Left lobe of liver (tissue), 2 donors: Measurements from ENCODE around the gene ELL. TPM values are rescaled to one million over a fixed set of nuclear protein-coding genes. Genes with fewer than 3 reads are reported as not detected.

Experiments
- ATAC-seq: fragments of 200-7000 bp; cut with Tn5 transposase; one replicate; pipeline ENCODE4 v1.9.1; 2020; ENCODE audit warnings: mild to moderate bottlenecking, moderate library complexity
- DNase-seq: peaks from one replicate; pipeline ENCODE4 v3.0.0-alpha.2; 2020; ENCODE audit warnings: low spot score
- total RNA-seq: library from RNA; stranded (reverse); gene quantifications from one replicate; pipeline ENCODE4 v1.2.1, GENCODE V29; 2021
- donor health status: DM: no; HTN: no; CAD: no; lungs with moderate emphysema.
- donor health status: DM: no; HTN: yes; CAD: no.

Gene ELL
- total RNA-seq, 1 donor from 2014 or later = 11.2 TPM

GRCh38 chr19:18491995-18492953 lies 29.6 kb downstream of the ELL start:
- ATAC-seq (no peak), DNase-seq (no peak)

DNA sequence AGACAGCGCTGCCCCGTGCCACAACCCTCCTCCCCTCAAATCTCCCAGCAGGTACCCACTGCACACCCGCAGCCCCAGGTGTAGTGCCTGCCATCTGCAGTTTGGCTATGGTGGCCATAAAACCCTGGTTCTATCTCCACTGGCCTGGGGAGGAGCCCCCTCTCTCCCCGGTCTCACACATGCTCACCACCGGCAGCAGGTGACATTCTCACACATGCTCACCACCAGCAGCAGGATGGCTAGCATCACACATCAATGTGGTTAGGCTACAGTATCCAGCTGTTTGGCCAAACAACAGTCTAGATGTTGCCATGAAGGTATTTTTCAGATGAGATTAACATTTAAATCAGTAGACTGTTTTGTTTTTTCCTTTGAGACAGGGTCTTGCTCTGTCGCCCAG lies 31.1 kb downstream of the ELL start:
- no peak for ATAC-seq
- DNase-seq = no peak

DNA sequence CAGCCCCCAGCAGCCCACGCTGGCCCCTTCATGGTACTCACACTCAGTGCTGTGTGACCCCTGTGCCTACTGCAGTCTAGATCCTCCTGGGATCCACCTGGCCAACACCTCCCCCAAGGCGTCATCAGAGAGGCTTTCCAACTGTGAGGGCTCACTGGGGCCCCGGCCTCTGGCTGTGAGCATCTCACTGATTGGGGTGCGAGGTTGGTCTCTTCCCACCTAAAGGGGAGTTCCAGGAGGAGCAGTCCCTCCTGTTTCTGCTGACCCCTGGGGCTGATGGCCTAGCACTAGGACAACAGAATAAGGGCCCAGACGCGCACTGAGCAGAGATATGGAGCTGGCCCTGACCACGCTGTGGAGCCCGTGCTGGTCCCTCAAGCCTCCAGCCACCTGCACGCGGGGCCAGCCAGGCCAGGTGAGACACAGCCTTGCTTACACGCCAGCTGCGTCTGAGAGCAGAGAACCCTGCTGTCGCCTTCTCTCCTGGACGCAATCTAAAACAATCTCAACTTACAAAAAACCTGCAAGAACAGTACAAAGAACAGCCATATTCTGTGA lies 32.2 kb downstream of the ELL start:
- DNase-seq (no peak), ATAC-seq (peak; percentile 8)

- ATAC-seq (peak; percentile 78), DNase-seq (peak; percentile 88)
Measured at GRCh38 chr19:18488838-18489626, 32.8 kb downstream of the ELL start.

GRCh38 chr19:18488403-18488723 lies 33.5 kb downstream of the ELL start:
- ATAC-seq (peak; percentile 50), DNase-seq (no peak)

- no peak for DNase-seq
Measured at GRCh38 chr19:18487576-18488402, 34.1 kb downstream of the ELL start.

GRCh38 chr19:18486746-18487145 lies 35.1 kb downstream of the ELL start:
- ATAC-seq = no peak
- no peak for DNase-seq

More at GRCh38 chr19:18487576-18488402, 34.1 kb downstream of the ELL start:
- ATAC-seq = no peak

- no peak for ATAC-seq
- DNase-seq = no peak
Measured at GRCh38 chr19:18484992-18485391, 36.9 kb downstream of the ELL start.

DNA sequence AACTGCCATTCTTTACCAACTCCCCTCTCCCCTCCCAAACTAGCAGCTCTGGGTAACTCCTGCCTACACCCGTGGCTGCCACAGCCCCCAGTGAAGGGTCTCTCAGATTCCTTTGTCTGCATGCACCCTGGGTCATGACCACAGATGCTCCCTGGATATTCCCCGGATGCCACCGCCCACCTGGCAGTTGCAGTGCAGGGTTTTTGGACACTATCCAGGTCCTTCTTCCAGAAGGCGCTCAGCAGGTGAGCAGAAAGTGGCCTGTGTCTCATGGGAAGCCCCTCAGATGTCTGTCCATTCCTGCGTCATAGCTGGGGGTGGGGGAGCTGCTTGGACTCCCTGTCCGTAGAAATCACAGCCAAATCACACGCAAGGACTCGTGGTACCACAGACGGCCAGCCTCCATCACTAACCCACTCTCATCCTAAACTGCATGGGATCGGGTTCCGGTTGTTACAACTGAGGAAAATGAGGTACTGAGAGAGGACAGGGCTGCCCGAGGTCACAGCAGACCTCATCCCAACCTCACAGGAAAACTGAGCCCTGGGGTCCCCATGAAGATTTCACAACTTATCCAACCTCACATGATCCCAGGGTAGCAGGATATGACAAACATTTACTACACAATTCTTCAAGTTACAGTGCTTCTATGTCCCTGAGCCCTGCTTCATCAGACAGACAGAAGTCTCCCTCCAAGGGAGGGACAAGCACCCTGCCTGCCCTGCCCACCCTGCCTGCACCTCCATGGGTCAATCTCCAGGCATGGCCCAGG lies 38.6 kb downstream of the ELL start:
- ATAC-seq = no peak
- peak; percentile 45 for DNase-seq

DNA sequence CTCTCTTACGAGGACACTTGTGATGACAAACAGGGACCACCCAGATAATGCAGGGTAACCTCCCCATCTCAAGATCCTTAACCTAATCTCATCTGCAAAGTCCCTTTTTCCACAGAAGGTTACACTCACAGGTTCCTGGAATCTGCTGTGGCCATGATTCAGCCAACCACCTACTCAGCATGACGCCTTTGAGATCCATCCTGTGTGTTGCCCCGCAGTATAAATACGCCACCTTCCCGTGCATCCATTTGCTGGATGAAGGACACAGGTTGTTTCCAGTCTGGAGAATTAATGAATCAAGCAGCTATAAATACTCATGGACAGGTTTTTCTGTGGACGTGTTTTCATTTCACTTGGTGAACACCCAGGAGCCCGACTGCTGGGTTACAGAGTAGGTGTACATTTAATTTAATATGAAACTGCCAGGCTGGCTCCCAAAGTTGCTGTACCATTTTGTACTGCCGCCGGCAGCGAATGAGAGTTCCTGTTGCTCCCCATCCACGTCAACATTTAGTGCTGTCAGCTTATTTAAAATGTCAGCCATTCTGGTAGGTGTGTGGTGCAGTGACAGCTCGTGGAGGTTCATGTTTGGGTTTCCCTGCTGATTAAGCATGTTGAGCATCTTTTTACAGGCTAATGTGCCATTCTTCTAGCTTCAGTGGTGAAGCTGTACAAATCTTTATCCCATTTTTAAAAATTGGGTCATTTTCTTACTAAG lies 40.2 kb downstream of the ELL start:
- ATAC-seq = no peak
- DNase-seq = no peak

DNA sequence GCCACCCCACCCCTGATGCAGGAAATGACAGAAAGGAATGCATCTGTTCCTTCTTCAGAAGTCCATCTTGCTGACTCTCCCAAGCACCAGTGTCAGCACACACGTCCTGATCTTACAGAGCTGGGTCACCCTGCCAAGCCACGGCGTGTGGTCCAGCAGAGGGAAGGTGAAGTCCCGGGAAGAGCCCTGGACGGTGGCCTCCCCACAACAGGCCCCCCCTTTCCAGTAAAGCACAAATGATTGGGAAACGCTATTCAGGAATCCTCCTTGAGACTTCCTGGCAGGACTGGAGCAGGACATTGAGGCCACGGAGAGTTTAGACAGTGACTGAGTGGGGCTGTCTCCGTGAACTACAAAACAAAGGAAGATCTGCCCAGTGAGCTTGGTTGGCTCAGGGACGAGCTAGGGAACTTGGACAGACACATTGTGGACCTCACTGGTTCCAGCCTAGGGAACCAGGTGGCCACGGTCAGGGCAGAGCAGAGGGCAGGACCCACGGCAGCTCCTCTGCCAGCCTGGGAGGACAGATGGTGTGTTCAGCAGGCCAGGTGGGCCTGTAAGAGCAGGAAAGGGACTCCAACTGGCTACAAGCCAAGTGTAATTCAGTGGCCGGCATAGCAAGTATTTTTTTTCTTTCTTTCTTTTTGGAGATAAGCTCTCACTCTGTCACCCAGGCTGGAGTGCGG lies 41.7 kb downstream of the ELL start:
- no peak for DNase-seq

DNA sequence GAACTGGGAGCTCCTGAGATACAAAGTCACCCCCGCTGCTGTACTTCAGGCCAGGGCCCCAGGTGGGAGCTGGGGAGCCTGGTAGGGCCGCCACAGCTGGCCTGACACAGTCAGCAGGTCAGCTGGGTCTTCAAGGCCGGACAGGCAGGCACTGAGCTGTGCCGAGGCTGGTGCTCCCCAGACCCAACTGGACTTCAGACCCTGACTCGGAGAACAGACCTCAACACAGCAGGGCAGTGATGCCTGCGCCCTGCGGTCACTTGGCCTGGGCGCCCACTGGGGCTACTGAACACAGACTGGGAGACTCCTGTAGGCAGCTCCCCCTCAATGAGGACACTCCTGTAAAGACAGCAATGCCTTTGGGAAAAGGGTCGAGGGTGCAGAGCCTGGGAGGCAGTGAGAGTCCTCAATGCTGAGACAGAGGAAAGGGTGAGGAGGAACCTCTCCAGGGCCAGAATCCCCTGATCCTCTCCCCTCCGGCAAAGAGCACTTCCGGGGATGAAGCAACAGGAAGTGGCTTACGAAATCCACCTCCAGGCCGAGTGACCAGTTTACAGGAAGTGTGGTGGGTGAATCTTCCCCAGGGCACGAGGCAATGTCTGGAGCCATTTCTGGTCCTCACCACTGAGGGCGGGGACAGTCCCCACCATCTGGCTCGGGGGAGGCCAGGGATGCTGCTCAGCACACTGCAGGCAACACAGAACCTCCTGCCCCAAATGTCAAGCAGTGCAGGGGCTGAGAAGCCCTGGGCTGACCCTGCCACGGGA lies 43.1 kb downstream of the ELL start:
- DNase-seq = peak; percentile 78
- ATAC-seq = peak; percentile 53

More for the DNA sequence above, 41.7 kb downstream of the ELL start:
- ATAC-seq = peak; percentile 30

GRCh38 chr19:18477974-18478373 lies 43.9 kb downstream of the ELL start:
- ATAC-seq (no peak), DNase-seq (no peak)

DNA sequence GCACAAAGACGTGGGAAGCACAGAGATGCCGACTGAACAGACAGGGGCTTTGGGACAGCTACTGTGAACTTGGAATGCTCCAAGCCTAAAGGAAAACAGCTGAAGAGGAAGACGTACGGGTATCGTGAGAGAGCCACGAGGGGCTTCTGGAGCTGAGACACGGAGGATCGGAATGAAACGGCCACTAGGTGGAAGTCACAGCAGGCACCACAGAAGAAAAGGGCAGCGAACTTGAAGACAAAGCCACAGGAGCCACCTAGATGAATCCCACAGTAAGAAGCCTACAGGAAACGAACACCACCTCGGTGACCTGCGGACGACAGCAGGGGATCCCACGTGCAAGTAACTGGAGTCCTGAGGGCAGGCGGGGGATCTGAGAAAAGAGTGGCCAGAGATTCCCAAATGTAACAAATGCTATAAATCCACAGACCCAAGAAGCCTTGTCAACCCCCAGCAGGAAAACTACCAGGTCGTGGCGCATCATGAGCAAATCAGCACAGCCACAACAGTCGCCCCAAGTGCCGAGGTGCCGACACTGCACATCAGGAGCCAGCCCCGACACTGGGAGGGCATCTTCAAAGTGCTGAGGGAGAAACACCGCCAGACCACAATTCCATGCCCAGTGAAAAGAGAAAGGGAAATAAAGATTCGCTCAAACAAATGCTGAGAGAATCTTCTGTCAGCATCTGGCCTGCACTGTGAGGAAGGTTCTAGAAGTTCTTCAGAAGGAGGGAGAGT lies 44.7 kb downstream of the ELL start:
- DNase-seq = no peak
- no peak for ATAC-seq

DNA sequence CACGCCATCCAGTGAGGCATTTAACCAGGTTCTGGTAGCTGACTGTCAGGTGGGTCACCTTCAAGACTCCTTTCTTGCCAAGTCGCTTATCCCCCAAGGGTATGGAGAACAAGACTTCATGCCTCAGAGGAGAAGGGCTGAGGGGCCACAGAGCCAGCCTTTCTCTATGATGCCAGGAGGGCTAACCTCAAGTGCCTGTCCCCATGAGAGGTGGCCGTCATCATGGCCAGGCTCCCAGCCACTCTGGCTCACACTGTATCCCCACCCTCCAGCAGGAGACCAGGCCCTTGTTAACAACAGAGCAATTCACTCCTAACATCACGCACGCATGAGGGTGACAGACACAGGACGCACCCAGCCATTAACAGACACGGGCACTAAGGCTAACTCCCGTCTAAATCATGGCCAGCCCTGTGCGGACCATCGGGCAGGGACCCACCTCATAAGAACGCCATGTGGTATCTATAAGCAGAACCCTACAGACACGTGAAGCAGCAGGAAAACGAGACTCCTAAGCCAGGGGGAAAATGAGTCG lies 45.3 kb downstream of the ELL start:
- no peak for ATAC-seq
- DNase-seq = no peak

- peak; percentile 15 for ATAC-seq
- DNase-seq = no peak
Measured at GRCh38 chr19:18475762-18476331, 46.0 kb downstream of the ELL start.

GRCh38 chr19:18475004-18475453 lies 46.8 kb downstream of the ELL start:
- ATAC-seq (no peak), DNase-seq (no peak)
